Ovary (tissue), 3 donors: ENCODE results near the gene EML1.

Experiments used
- CTCF ChIP-seq, 3 donors: fragments of 450-650 bp in 2 of 3; fragments of 200-600 bp in 1 of 3; IDR thresholded peaks; one replicate each; pipeline versions ENCODE4 v1.5.1 to v1.8.0; 2016 to 2022; ENCODE audit warnings: antibody characterized with exemption in 3 of 3, mild to moderate bottlenecking in 1 of 3
- EP300 ChIP-seq: sonication (generic); formaldehyde crosslinking; IDR thresholded peaks from one replicate; pipeline ENCODE4 v1.6.1; 2017; ENCODE audit warnings: antibody characterized with exemption
- POLR2A ChIP-seq: fragments of 450-650 bp; IDR thresholded peaks from one replicate; pipeline ENCODE4 v1.6.1; 2017; ENCODE audit warnings: antibody characterized with exemption, mild to moderate bottlenecking, moderate library complexity
- donor health status: DM: no; HTN: no; CAD: no.

GRCh38 chr14:99747582-99748330 lies 45.5 kb upstream of the EML1 start:
- TF ChIP-seq POLR2A = no peak
- no peak for TF ChIP-seq CTCF (IDR thresholded peaks at IDR 0.05)
- TF ChIP-seq EP300 = no peak
